GM12873 (cell line): ENCODE data around the gene UBL5.
A peak's percentile ranks its signal among the peaks of the same experiment; 100 is the strongest.

Experiments
- TF ChIP-seq, protein P1 (sequence below): IDR thresholded peaks from 2 replicates; pipeline ENCODE4 v1.5.1; 2012; ENCODE audit warnings: low read depth, mild to moderate bottlenecking, moderate library complexity, low read length, control low read depth; ENCODE audit not compliant: insufficient read depth; ENCODE audit errors: missing control alignments

The UBL5 gene

DNA sequence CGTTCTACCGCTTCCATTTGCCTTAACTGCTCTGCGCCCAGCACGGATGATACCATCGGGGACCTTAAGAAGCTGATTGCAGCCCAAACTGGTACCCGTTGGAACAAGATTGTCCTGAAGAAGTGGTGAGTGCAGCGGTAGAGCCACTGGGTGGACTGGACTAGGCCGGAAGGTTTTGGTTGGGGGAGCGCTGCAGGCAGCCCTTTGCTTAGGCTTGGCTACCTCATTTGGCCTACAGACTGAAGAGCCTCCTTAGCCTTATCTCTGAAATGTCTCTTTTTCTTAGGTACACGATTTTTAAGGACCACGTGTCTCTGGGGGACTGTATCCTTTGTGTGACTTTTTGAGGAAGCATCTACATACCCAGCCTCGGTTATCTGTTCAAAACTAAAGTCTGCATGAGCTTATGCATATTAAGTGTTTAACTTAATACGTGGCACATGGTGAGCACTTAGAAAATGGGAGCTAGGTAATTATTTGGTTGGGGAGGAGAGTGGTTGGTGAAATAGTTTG, 889 bp downstream of the UBL5 start:
- TF ChIP-seq, protein P1, sequence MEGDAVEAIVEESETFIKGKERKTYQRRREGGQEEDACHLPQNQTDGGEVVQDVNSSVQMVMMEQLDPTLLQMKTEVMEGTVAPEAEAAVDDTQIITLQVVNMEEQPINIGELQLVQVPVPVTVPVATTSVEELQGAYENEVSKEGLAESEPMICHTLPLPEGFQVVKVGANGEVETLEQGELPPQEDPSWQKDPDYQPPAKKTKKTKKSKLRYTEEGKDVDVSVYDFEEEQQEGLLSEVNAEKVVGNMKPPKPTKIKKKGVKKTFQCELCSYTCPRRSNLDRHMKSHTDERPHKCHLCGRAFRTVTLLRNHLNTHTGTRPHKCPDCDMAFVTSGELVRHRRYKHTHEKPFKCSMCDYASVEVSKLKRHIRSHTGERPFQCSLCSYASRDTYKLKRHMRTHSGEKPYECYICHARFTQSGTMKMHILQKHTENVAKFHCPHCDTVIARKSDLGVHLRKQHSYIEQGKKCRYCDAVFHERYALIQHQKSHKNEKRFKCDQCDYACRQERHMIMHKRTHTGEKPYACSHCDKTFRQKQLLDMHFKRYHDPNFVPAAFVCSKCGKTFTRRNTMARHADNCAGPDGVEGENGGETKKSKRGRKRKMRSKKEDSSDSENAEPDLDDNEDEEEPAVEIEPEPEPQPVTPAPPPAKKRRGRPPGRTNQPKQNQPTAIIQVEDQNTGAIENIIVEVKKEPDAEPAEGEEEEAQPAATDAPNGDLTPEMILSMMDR, result no peak

DNA sequence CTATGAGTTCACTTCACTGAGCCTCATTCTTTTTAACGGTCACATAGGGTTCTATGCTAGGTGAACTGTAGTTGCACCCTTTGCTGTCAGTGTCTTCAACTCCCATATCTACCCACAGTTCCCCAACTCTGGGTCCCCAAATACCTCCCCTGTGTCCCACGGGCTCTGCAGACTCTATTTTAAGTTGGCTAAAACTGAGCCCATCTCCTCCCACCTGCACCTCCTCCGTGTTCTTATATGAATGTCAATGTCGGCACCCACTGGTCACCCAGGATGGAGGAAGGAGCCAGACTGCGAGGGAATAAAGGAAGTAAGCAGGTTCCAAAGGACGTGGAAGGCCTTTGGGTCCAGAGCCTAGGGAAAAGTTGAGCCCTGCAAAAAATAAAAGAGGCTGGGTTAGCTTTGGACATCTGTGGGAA, 6.6 kb downstream of the UBL5 start:
- TF ChIP-seq, protein P1, result no peak

DNA sequence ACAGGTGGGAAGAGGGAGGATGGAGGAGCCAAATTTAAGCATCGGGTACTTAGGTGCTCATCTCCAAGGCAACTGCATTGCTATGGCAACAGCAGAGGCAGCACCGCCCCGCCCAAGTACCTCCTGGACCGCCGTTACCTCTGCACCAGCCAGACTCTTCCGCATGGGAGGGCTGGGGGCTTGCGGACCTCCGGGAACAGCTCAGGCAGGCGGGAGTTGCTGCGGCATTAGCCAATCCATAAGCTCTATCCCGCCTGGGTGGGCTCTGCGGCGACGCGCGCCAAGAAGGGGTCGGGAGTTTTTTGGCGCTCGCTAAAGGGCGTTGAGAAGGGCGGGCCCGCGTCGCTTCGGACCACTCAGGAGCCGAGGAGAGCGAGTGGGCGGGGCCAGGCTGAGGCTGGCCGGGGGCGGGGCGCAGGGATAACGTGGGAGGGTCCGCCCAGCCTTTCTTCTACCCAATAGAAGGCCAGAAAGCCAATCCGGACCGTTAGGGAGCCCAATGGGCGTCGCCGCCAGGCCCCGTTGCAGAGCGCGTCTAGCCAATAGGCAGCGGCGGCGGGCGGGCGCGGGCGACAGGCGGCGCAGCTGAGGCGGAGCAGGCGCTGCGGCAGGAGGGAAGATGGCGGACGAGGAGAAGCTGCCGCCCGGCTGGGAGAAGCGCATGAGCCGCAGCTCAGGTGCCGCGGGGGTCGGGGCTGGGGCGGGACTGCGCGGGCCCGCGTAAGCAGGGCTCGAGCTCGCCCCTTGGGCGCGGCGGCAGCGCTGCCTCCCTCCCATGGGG, 7.2 kb downstream of the UBL5 start, which contains the start of gene PIN1:
TSS of gene PIN1 (plus strand) at position 593 of the 781 bp plus-strand sequence. CDS start at position 620, 27 bp downstream.
- TF ChIP-seq, protein P1, result peak; percentile 40

DNA sequence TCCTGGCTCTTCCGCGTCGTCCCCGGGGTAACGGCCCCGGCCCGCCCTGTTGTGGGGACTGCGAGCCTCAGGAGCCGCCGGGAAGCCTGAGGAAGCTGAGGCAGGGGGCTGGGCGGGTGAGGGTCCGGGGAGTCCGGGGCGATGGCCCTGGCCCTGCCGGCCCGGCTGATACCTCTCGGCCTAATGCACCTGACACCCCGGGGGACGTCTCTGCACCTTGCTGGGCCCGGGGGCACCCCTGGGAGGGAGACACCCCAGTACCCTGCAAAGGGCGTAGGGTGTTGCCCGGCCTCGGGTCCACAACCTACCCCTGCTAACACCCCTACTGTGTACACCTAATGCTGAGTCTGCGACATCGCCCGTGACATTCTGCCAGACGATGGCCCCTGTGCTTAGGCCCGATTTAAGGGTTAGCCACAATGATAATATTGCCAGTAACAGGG, 7.8 kb downstream of the UBL5 start:
- TF ChIP-seq, protein P1, result no peak

DNA sequence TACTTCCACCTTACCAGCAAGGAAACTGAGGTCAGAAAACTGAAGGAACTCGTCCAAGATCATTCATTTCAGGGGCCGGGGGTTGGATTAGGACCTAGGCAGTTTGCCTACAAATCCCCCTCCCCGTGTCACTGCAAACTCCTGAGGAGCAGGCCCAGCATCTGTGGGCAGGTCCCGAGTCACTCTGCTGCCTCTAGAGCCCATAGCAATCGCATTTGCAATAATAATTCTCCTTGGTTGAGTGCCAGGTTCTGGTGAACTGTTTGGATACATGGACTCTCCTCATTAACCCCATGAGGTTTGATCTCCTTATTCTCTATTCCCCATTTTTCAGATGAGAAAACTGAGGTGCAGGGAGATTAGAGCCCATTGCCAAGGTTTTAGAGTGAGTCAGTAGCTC, 8.3 kb downstream of the UBL5 start:
- TF ChIP-seq, protein P1, result peak; percentile 9

DNA sequence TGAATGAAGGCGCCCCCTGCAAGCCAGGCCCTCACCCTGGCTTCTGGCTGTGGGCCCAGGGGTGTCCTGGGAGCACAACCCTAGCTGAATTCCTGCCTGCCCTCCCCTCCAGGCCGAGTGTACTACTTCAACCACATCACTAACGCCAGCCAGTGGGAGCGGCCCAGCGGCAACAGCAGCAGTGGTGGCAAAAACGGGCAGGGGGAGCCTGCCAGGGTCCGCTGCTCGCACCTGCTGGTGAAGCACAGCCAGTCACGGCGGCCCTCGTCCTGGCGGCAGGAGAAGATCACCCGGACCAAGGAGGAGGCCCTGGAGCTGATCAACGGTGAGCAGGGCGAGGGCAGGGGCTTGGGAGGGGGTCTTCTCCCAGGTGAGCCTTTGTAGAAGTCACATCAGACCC, 10.6 kb downstream of the UBL5 start:
- TF ChIP-seq, protein P1, result no peak

DNA sequence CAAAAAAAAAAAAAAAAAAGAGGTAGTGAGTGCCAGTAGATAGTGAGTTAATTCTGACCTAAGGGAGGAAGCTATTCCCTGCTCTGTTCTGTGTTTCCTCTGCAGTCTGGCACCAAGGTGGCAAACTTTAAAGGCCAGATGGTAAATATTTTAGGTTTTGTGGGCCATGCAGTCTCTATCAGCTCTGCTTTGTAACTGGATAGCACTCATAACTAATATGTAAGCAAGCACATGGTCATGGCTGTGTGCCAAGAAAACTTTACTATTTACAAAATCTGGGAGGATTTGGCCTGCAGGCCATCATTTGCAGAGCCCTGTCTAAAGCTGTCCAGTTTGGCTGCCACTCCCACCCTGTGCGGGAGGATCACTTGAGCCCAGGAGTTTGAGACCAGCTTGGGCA, 11.7 kb downstream of the UBL5 start:
- TF ChIP-seq, protein P1, result no peak
